Testis (tissue), 2 donors: ENCODE results near the gene ACSF2.

Experiments used
- POLR2A ChIP-seq: fragments of 450-650 bp; IDR thresholded peaks from one replicate; pipeline ENCODE4 v1.6.1; 2017; ENCODE audit warnings: antibody characterized with exemption, mild to moderate bottlenecking, moderate library complexity
- TF ChIP-seq, protein P1 (sequence below), 3 experiments: fragments of 450-650 bp in 2 of 3; fragments of 200-600 bp in 1 of 3; sonication (generic) in 1 of 3; IDR thresholded peaks; one replicate each; pipeline ENCODE4 v1.5.1; 2016 to 2019; ENCODE audit warnings: antibody characterized with exemption in 3 of 3, mild to moderate bottlenecking in 2 of 3, moderate library complexity in 1 of 3

DNA sequence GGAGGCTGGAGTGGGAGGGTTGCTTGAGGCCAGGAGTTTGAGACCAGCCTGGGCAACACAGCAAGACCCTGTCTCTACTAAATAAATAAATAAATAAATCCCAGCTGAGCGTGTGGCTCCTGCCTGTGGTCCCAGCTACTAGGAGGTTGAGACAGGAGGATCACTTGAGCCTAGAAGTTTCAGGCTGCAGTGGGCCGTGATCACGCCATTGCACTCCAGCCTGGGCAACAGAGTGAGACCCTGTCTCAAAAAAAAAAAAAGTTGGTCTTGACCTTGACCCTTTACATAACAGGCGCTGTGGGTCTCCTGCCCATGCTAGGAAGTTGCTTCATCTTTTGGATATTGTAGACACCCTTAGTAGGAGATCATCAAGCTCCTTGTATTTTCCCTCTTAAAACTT, 11.4 kb downstream of the ACSF2 start:
- TF ChIP-seq, protein P1, sequence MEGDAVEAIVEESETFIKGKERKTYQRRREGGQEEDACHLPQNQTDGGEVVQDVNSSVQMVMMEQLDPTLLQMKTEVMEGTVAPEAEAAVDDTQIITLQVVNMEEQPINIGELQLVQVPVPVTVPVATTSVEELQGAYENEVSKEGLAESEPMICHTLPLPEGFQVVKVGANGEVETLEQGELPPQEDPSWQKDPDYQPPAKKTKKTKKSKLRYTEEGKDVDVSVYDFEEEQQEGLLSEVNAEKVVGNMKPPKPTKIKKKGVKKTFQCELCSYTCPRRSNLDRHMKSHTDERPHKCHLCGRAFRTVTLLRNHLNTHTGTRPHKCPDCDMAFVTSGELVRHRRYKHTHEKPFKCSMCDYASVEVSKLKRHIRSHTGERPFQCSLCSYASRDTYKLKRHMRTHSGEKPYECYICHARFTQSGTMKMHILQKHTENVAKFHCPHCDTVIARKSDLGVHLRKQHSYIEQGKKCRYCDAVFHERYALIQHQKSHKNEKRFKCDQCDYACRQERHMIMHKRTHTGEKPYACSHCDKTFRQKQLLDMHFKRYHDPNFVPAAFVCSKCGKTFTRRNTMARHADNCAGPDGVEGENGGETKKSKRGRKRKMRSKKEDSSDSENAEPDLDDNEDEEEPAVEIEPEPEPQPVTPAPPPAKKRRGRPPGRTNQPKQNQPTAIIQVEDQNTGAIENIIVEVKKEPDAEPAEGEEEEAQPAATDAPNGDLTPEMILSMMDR (IDR thresholded peaks at IDR 0.05) = no peak
- no peak for TF ChIP-seq POLR2A
